SK-N-SH treated with all-trans-retinoic acid at 6 μM for 48 hours (cell line): Measurements from ENCODE around the gene CEACAM21.

Experiments
- ATAC-seq: fragments of 200-7000 bp; cut with Tn5 transposase; 3 replicates; pipeline ENCODE4 v1.9.1; 2020; ENCODE audit warnings: mild to moderate bottlenecking, moderate library complexity
- ARNTL ChIP-seq: fragments of 450-650 bp; formaldehyde crosslinking; IDR thresholded peaks from 2 replicates; pipeline ENCODE4 v1.5.0; 2020; ENCODE audit warnings: low read depth, mild to moderate bottlenecking, moderate library complexity, borderline replicate concordance
- BACH2 ChIP-seq: fragments of 250-450 bp; sonication (Bioruptor Pico); IDR thresholded peaks from 2 replicates; pipeline ENCODE4 v1.9.0; 2021; ENCODE audit warnings: mild to moderate bottlenecking, borderline replicate concordance
- CREB5 ChIP-seq: fragments of 250-450 bp; sonication (Bioruptor Pico); IDR thresholded peaks from 2 replicates; pipeline ENCODE4 v1.5.1; 2020; ENCODE audit warnings: low read depth, mild to moderate bottlenecking, moderate library complexity
- CSDC2 ChIP-seq: fragments of 250-450 bp; sonication (Bioruptor Pico); IDR thresholded peaks from 2 replicates; pipeline ENCODE4 v1.5.0; 2020; ENCODE audit warnings: mild to moderate bottlenecking, moderate library complexity
- CSRNP3 ChIP-seq: fragments of 250-450 bp; sonication (Bioruptor Pico); IDR thresholded peaks from 2 replicates; pipeline ENCODE4 v1.5.1; 2021; ENCODE audit warnings: mild to moderate bottlenecking, moderate library complexity
- ESRRG ChIP-seq: fragments of 250-450 bp; sonication (Bioruptor Pico); IDR thresholded peaks from 2 replicates; pipeline ENCODE4 v1.6.1; 2021; ENCODE audit warnings: mild to moderate bottlenecking
- GLIS3 ChIP-seq: fragments of 250-450 bp; sonication (Bioruptor Pico); IDR thresholded peaks from 2 replicates; pipeline ENCODE4 v1.5.0; 2020; ENCODE audit warnings: mild to moderate bottlenecking, moderate library complexity
- ISL1 ChIP-seq: fragments of 250-450 bp; sonication (Bioruptor Pico); IDR thresholded peaks from 2 replicates; pipeline ENCODE4 v2.1.2; 2022; ENCODE audit warnings: mild to moderate bottlenecking, moderate library complexity
- OSR1 ChIP-seq: fragments of 250-450 bp; sonication (Bioruptor Pico); IDR thresholded peaks from 2 replicates; pipeline ENCODE4 v1.8.0; 2022; ENCODE audit warnings: moderate library complexity, mild to moderate bottlenecking, inconsistent platforms
- PATZ1 ChIP-seq: fragments of 250-450 bp; sonication (Bioruptor Pico); IDR thresholded peaks from 2 replicates; pipeline ENCODE4 v1.8.0; 2020; ENCODE audit warnings: mild to moderate bottlenecking, moderate library complexity, borderline replicate concordance
- POU6F1 ChIP-seq: fragments of 250-450 bp; sonication (Bioruptor Pico); IDR thresholded peaks from 2 replicates; pipeline ENCODE4 v1.8.0; 2021; ENCODE audit warnings: low read depth, mild to moderate bottlenecking, moderate library complexity, borderline replicate concordance
- RARB ChIP-seq: fragments of 250-450 bp; sonication (Bioruptor Pico); IDR thresholded peaks from 2 replicates; pipeline ENCODE4 v1.8.0; 2021; ENCODE audit warnings: mild to moderate bottlenecking, moderate library complexity
- SNAI2 ChIP-seq: fragments of 250-450 bp; sonication (Bioruptor Pico); IDR thresholded peaks from 2 replicates; pipeline ENCODE4 v1.5.0; 2020; ENCODE audit warnings: mild to moderate bottlenecking, moderate library complexity
- TCF4 ChIP-seq: fragments of 250-450 bp; sonication (Bioruptor Pico); IDR thresholded peaks from 2 replicates; pipeline ENCODE4 v1.8.0; 2021; ENCODE audit warnings: mild to moderate bottlenecking, moderate library complexity, borderline replicate concordance
- TSHZ2 ChIP-seq: fragments of 250-450 bp; sonication (Bioruptor Pico); IDR thresholded peaks from 2 replicates; pipeline ENCODE4 v1.5.0; 2020; ENCODE audit warnings: mild to moderate bottlenecking, moderate library complexity
- ZC3H10 ChIP-seq: fragments of 250-450 bp; sonication (Bioruptor Pico); IDR thresholded peaks from 2 replicates; pipeline ENCODE4 v1.5.1; 2021; ENCODE audit warnings: mild to moderate bottlenecking, moderate library complexity
- ZFP3 ChIP-seq: fragments of 250-450 bp; sonication (Bioruptor Pico); IDR thresholded peaks from 2 replicates; pipeline ENCODE4 v1.5.0; 2020; ENCODE audit warnings: mild to moderate bottlenecking, moderate library complexity
- ZFP30 ChIP-seq: fragments of 450-650 bp; formaldehyde crosslinking; IDR thresholded peaks from 2 replicates; pipeline ENCODE4 v1.5.0; 2022; ENCODE audit warnings: mild to moderate bottlenecking, moderate library complexity
- ZNF565 ChIP-seq: fragments of 450-650 bp; formaldehyde crosslinking; conservative IDR thresholded peaks from 2 replicates; pipeline ENCODE4 v1.5.0; 2020; ENCODE audit warnings: low read depth, mild to moderate bottlenecking, moderate library complexity
- ZNF70 ChIP-seq: fragments of 450-650 bp; formaldehyde crosslinking; IDR thresholded peaks from 2 replicates; pipeline ENCODE4 v1.5.0; 2020; ENCODE audit warnings: mild to moderate bottlenecking, moderate library complexity

The CEACAM21 gene

GRCh38 chr19:41535029-41535622 lies 40.8 kb upstream of the CEACAM21 start:
- no peak for ATAC-seq
- TF ChIP-seq ZC3H10 (CRISPR knock-in tag) (no peak), GLIS3 (CRISPR knock-in tag) (no peak), SNAI2 (CRISPR knock-in tag) (no peak), ZFP3 (CRISPR knock-in tag) (no peak), BACH2 (CRISPR knock-in tag) (no peak), ESRRG (CRISPR knock-in tag) (no peak), ZFP30 (no peak), CREB5 (CRISPR knock-in tag) (no peak), TSHZ2 (CRISPR knock-in tag) (no peak), TCF4 (CRISPR knock-in tag) (no peak), CSDC2 (CRISPR knock-in tag) (no peak), OSR1 (CRISPR knock-in tag) (no peak), ARNTL (CRISPR knock-in tag) (no peak), CSRNP3 (CRISPR knock-in tag) (no peak), ZNF70 (no peak)
- TF ChIP-seq, all 23 proteins: peak for 0

- TF ChIP-seq ZNF70 (no peak), POU6F1 (CRISPR knock-in tag) (no peak), PATZ1 (CRISPR knock-in tag) (no peak), ISL1 (no peak), ZC3H10 (CRISPR knock-in tag) (no peak), CSRNP3 (CRISPR knock-in tag) (no peak), TCF4 (CRISPR knock-in tag) (no peak), ZFP30 (no peak), GLIS3 (CRISPR knock-in tag) (no peak), CREB5 (CRISPR knock-in tag) (no peak), ESRRG (CRISPR knock-in tag) (no peak), TSHZ2 (CRISPR knock-in tag) (no peak), BACH2 (CRISPR knock-in tag) (no peak), OSR1 (CRISPR knock-in tag) (no peak), RARB (CRISPR knock-in tag) (no peak), ARNTL (CRISPR knock-in tag) (no peak), SNAI2 (CRISPR knock-in tag) (no peak), CSDC2 (CRISPR knock-in tag) (no peak), ZFP3 (CRISPR knock-in tag) (no peak), ZNF565 (CRISPR knock-in tag) (no peak)
- TF ChIP-seq, all 23 proteins: peak for 0
- ATAC-seq, result no peak
Observed at GRCh38 chr19:41537789-41538188, 38.2 kb upstream of the CEACAM21 start.
